ENCODE results near the gene ABCC6.
"Not testable (repeated sequence)": the region's sequence is repeated elsewhere in the genome, so short reads cannot be mapped to it uniquely, and the experiment has no call there.

The ABCC6 gene

DNA sequence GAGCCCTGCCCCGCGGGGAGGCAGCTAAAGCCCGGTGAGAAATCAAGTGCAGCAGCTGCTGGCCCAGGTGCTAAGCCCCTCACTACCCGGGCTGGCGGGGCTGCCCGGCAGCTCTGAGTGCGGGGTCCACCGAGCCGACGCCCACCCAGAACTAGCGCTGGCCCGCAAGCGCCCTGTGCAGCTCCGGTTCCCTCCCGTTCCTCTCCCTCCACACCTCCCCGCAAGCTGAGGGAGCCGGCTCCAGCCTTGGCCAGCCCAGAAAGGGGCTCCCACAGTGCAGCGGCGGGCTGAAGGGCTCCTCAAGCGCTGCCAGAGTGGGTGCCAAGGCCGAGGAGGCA is 118.5 kb downstream of the ABCC6 start:
- not testable (repeated sequence) for H3K4me3 ChIP-seq (ENCODE audit: low read length in 2 of 2); H3K27ac ChIP-seq (replicated peaks; ENCODE audit: low read length); H3K14ac ChIP-seq (ENCODE audit: low read length); H3K23ac ChIP-seq (ENCODE audit: low read depth, low read length, poor library complexity); DNase-seq (ENCODE audit: low spot score); H4K91ac ChIP-seq (ENCODE audit: low read depth, low read length, poor library complexity); H3K79me1 ChIP-seq (ENCODE audit: low read depth, low read length); H2BK15ac ChIP-seq (ENCODE audit: low read length); H3K4ac ChIP-seq (ENCODE audit: low read length); H2AK5ac ChIP-seq (ENCODE audit: low read depth, low read length); H3K9me3 ChIP-seq (replicated peaks in 1 of 2; ENCODE audit: control insufficient read depth in 2 of 2, insufficient read depth in 1 of 2, low read depth in 1 of 2, low read length in 2 of 2); H3K4me2 ChIP-seq (ENCODE audit: insufficient read depth, low read length, poor library complexity, severe bottlenecking); H3K18ac ChIP-seq (ENCODE audit: low read length); H3K27me3 ChIP-seq (ENCODE audit: control insufficient read depth in 3 of 3, insufficient read depth in 3 of 3, low read depth in 1 of 3, low read length in 3 of 3); H2BK120ac ChIP-seq (ENCODE audit: low read depth, low read length); H3K4me1 ChIP-seq (ENCODE audit: control insufficient read depth in 2 of 2, insufficient read depth in 1 of 2, low read depth in 1 of 2, low read length in 2 of 2); H2AFZ ChIP-seq (ENCODE audit: low read length); H3K9ac ChIP-seq (ENCODE audit: low read depth, low read length, poor library complexity); H2BK12ac ChIP-seq (ENCODE audit: low read length); H2BK5ac ChIP-seq (ENCODE audit: low read length)
- peak overlapping the region; percentile 31 for H4K8ac ChIP-seq (ENCODE audit: low read depth, low read length)
- WGBS, 2 donors (ENCODE audit: extremely low coverage in 2 of 2, insufficient read length in 2 of 2, insufficient replicate concordance in 1 of 2): no CpG with 5 or more reads among the region's 21 CpGs
- H3K36me3 ChIP-seq (replicated peaks in 1 of 2; ENCODE audit: control insufficient read depth in 2 of 2, insufficient read depth in 2 of 2, low read length in 2 of 2): peaks cover 3 to 27% of the 10 kb centered on the region in 2 donors

DNA sequence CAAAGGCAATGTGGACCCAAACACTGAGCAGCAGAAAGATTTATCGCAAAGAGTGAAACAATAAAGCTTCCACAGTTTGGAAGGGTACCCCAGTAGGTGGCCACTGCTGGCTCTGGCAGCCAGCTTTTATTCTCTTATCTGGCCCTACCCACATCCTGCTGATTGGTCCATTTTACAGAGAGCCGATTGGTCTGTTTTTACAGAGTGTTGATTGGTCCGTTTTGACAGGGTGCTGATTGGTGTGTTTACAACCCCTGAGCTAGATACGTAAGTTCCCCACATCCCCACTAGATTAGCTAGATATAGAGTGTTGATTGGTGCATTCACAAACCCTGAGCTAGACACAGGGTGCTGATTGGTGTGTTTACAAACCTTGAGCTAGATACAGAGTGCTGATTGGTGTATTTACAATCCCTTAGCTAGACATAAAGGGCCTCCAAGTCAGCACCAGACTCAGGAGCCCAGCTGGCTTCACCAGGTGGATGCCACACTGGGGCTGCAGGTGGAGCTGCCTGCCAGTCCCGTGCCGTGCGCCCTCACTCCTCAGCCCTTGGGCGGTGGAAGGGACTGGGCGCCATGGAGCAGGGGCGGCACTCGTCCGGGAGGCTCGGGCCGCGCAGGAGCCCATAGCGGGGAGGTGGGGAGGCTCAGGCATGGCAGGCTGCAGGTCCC is 119.0 kb downstream of the ABCC6 start:
- not testable (repeated sequence) for H2AFZ ChIP-seq (ENCODE audit: low read length); H2BK12ac ChIP-seq (ENCODE audit: low read length); H2BK5ac ChIP-seq (ENCODE audit: low read length); H2BK120ac ChIP-seq (ENCODE audit: low read depth, low read length); H4K91ac ChIP-seq (ENCODE audit: low read depth, low read length, poor library complexity); DNase-seq (ENCODE audit: low spot score); H3K79me1 ChIP-seq (ENCODE audit: low read depth, low read length); H2AK5ac ChIP-seq (ENCODE audit: low read depth, low read length); H3K27me3 ChIP-seq (ENCODE audit: control insufficient read depth in 3 of 3, insufficient read depth in 3 of 3, low read depth in 1 of 3, low read length in 3 of 3); H3K9me3 ChIP-seq (replicated peaks in 1 of 2; ENCODE audit: control insufficient read depth in 2 of 2, insufficient read depth in 1 of 2, low read depth in 1 of 2, low read length in 2 of 2); H3K4ac ChIP-seq (ENCODE audit: low read length); H3K4me2 ChIP-seq (ENCODE audit: insufficient read depth, low read length, poor library complexity, severe bottlenecking); H2BK15ac ChIP-seq (ENCODE audit: low read length); H4K8ac ChIP-seq (ENCODE audit: low read depth, low read length); H3K18ac ChIP-seq (ENCODE audit: low read length); H3K9ac ChIP-seq (ENCODE audit: low read depth, low read length, poor library complexity); H3K4me3 ChIP-seq (ENCODE audit: low read length in 2 of 2); H3K23ac ChIP-seq (ENCODE audit: low read depth, low read length, poor library complexity); H3K14ac ChIP-seq (ENCODE audit: low read length); H3K4me1 ChIP-seq (ENCODE audit: control insufficient read depth in 2 of 2, insufficient read depth in 1 of 2, low read depth in 1 of 2, low read length in 2 of 2); H3K27ac ChIP-seq (replicated peaks; ENCODE audit: low read length)
- peaks cover 3 to 25% of the 10 kb centered on the region in 2 donors for H3K36me3 ChIP-seq (replicated peaks in 1 of 2; ENCODE audit: control insufficient read depth in 2 of 2, insufficient read depth in 2 of 2, low read length in 2 of 2)
- no CpG with 5 or more reads among the region's 16 CpGs for WGBS, 2 donors (ENCODE audit: extremely low coverage in 2 of 2, insufficient read length in 2 of 2, insufficient replicate concordance in 1 of 2)

DNA sequence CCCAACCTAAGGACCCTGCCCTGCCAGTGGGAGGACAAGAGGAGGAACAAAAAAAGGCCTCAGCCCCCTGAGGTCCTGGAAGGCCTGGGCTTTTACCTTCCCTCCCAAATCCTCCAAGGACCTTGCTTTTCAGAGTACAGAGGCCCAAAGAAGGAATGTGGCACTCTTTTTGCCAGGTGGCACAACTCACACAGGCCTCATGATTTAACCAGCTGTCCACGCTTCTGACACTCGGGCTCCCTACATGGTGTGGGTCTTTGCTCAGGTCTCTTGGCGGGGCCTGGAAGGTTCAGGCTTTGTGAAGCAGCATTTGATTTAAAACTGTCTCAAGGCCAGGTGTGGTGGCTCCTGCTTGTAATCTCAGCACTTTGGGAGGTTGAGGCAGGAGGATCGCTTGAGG is 120.6 kb downstream of the ABCC6 start:
- no CpG with 5 or more reads among the region's 4 CpGs for WGBS, 2 donors (ENCODE audit: extremely low coverage in 2 of 2, insufficient read length in 2 of 2, insufficient replicate concordance in 1 of 2)
- no peaks in the 10 kb centered on the region for H3K4me1 ChIP-seq (ENCODE audit: control insufficient read depth in 2 of 2, insufficient read depth in 1 of 2, low read depth in 1 of 2, low read length in 2 of 2)
- no peak overlapping the region for H4K91ac ChIP-seq (ENCODE audit: low read depth, low read length, poor library complexity)
- H3K14ac ChIP-seq (ENCODE audit: low read length): no peak overlapping the region
- no peak overlapping the region for H2BK5ac ChIP-seq (ENCODE audit: low read length)
- no peak overlapping the region for H3K23ac ChIP-seq (ENCODE audit: low read depth, low read length, poor library complexity)
- H3K18ac ChIP-seq (ENCODE audit: low read length): no peak overlapping the region
- no peak for DNase-seq (ENCODE audit: low spot score)
- H2BK12ac ChIP-seq (ENCODE audit: low read length): no peak overlapping the region
- H3K27ac ChIP-seq (replicated peaks; ENCODE audit: low read length): no peak overlapping the region
- no peaks in the 10 kb centered on the region for H3K79me1 ChIP-seq (ENCODE audit: low read depth, low read length)
- no peak overlapping the region for H2AFZ ChIP-seq (ENCODE audit: low read length)
- H3K4me2 ChIP-seq (ENCODE audit: insufficient read depth, low read length, poor library complexity, severe bottlenecking): no peak overlapping the region
- no peak overlapping the region for H2BK15ac ChIP-seq (ENCODE audit: low read length)
- H3K9me3 ChIP-seq (replicated peaks in 1 of 2; ENCODE audit: control insufficient read depth in 2 of 2, insufficient read depth in 1 of 2, low read depth in 1 of 2, low read length in 2 of 2): peaks cover 0 to 2% of the 10 kb centered on the region in 2 donors
- H2BK120ac ChIP-seq (ENCODE audit: low read depth, low read length): no peak overlapping the region
- H4K8ac ChIP-seq (ENCODE audit: low read depth, low read length): no peak overlapping the region
- no peak overlapping the region for H3K4ac ChIP-seq (ENCODE audit: low read length)
- peaks cover 3 to 23% of the 10 kb centered on the region in 2 donors for H3K36me3 ChIP-seq (replicated peaks in 1 of 2; ENCODE audit: control insufficient read depth in 2 of 2, insufficient read depth in 2 of 2, low read length in 2 of 2)
- H2AK5ac ChIP-seq (ENCODE audit: low read depth, low read length): no peak overlapping the region
- H3K9ac ChIP-seq (ENCODE audit: low read depth, low read length, poor library complexity): no peak overlapping the region
- H3K27me3 ChIP-seq (ENCODE audit: control insufficient read depth in 3 of 3, insufficient read depth in 3 of 3, low read depth in 1 of 3, low read length in 3 of 3): no peaks in the 10 kb centered on the region
- H3K4me3 ChIP-seq (ENCODE audit: low read length in 2 of 2): no peak overlapping the region

DNA sequence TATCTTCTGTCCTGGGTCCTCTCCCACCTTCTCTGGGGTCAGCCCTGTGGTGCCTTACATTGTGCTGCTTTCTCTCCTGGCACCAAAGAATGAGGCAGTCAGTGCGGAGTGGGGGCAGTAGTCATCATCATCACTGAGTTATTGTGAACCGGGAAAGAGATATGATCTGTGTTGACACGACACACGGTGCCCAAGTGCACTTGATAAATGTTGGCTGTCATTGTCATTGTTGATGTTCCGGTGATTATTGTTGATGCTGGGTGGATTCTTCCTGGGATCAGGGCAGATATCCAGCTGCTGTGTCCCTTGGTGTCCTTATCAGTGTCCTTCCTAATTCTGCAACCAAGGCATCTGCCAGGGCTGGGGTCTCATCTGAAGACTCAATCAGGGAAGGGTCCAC is 121.7 kb downstream of the ABCC6 start:
- Histone ChIP-seq H2BK15ac (ENCODE audit: low read length) (no peak overlapping the region), H4K8ac (ENCODE audit: low read depth, low read length) (no peak overlapping the region), H3K27me3 (ENCODE audit: control insufficient read depth in 3 of 3, insufficient read depth in 3 of 3, low read depth in 1 of 3, low read length in 3 of 3) (no peaks in the 10 kb centered on the region), H3K79me1 (ENCODE audit: low read depth, low read length) (no peaks in the 10 kb centered on the region), H3K18ac (ENCODE audit: low read length) (no peak overlapping the region), H2AFZ (ENCODE audit: low read length) (no peak overlapping the region), H2BK5ac (ENCODE audit: low read length) (no peak overlapping the region), H3K4me2 (ENCODE audit: insufficient read depth, low read length, poor library complexity, severe bottlenecking) (no peak overlapping the region), H3K14ac (ENCODE audit: low read length) (no peak overlapping the region), H2AK5ac (ENCODE audit: low read depth, low read length) (no peak overlapping the region), H3K9me3 (replicated peaks in 1 of 2; ENCODE audit: control insufficient read depth in 2 of 2, insufficient read depth in 1 of 2, low read depth in 1 of 2, low read length in 2 of 2) (peaks cover 0 to 2% of the 10 kb centered on the region in 2 donors), H3K23ac (ENCODE audit: low read depth, low read length, poor library complexity) (no peak overlapping the region), H3K4me1 (ENCODE audit: control insufficient read depth in 2 of 2, insufficient read depth in 1 of 2, low read depth in 1 of 2, low read length in 2 of 2) (peaks cover 1% of the 10 kb centered on the region in 2 donors), H3K9ac (ENCODE audit: low read depth, low read length, poor library complexity) (no peak overlapping the region), H2BK120ac (ENCODE audit: low read depth, low read length) (no peak overlapping the region), H3K4ac (ENCODE audit: low read length) (no peak overlapping the region), H3K4me3 (ENCODE audit: low read length in 2 of 2) (no peak overlapping the region), H3K36me3 (replicated peaks in 1 of 2; ENCODE audit: control insufficient read depth in 2 of 2, insufficient read depth in 2 of 2, low read length in 2 of 2) (peaks cover under 1 to 19% of the 10 kb centered on the region in 2 donors), H3K27ac (replicated peaks; ENCODE audit: low read length) (no peak overlapping the region), H2BK12ac (ENCODE audit: low read length) (no peak overlapping the region), H4K91ac (ENCODE audit: low read depth, low read length, poor library complexity) (no peak overlapping the region)
- no CpG with 5 or more reads among the region's 5 CpGs for WGBS, 2 donors (ENCODE audit: extremely low coverage in 2 of 2, insufficient read length in 2 of 2, insufficient replicate concordance in 1 of 2)
- no peak for DNase-seq (ENCODE audit: low spot score)
